ENCODE data around the gene VMP1. TPM values are rescaled to one million over a fixed set of nuclear protein-coding genes. Genes with fewer than 3 reads are reported as not detected.
"Not testable (repeated sequence)": the region's sequence is repeated elsewhere in the genome, so short reads cannot be mapped to it uniquely, and the experiment has no call there.

The VMP1 gene
- total and polyA plus RNA-seq, 5 experiments from 2014 or later, result 39.8 to 65.1 (median 57.1) TPM

- Mint-ChIP-seq H3K27me3 (no peaks in the 10 kb centered on the region), H3K4me1 (peaks cover 0 to 3% (median 1%) of the 10 kb centered on the region in 4 donors), H3K27ac (no peak overlapping the region), H3K4me3 (no peak overlapping the region), H3K9me3 (no peaks in the 10 kb centered on the region), H3K36me3 (peaks cover 0 to 17% (median 5%) of the 10 kb centered on the region in 3 donors)
- ATAC-seq, result no peak
- POLR2A ChIA-PET, result no interaction called here
- DNase-seq, result no peak
These were observed 97.5 kb downstream of the VMP1 start for GRCh38 chr17:59804901-59805465.

GRCh38 chr17:59806322-59806721 lies 98.9 kb downstream of the VMP1 start:
- ATAC-seq, POLR2A ChIA-PET, H3K9me3 Mint-ChIP-seq, H3K4me1 Mint-ChIP-seq, H3K4me3 Mint-ChIP-seq, H3K27me3 Mint-ChIP-seq, H3K27ac Mint-ChIP-seq, DNase-seq: not testable (repeated sequence)
- H3K36me3 Mint-ChIP-seq, result peaks cover 0 to 21% (median 5%) of the 10 kb centered on the region in 3 donors

GRCh38 chr17:59807892-59808509 lies 100.5 kb downstream of the VMP1 start:
- DNase-seq (no peak), ATAC-seq (no peak)
- H3K27me3 Mint-ChIP-seq, result no peaks in the 10 kb centered on the region
- H3K36me3 Mint-ChIP-seq, result peaks cover 0 to 38% (median 20%) of the 10 kb centered on the region in 3 donors
- H3K4me1 Mint-ChIP-seq, result peaks cover 0 to 9% (median under 1%) of the 10 kb centered on the region in 4 donors
- no peaks in the 10 kb centered on the region for H3K9me3 Mint-ChIP-seq
- H3K4me3 Mint-ChIP-seq, result no peak overlapping the region
- peak overlapping the region in 3 of 10 donors; percentile 40 to 50 (median 41) for H3K27ac Mint-ChIP-seq
- POLR2A ChIA-PET, result no interaction called here

- H3K36me3 Mint-ChIP-seq, result peaks cover 0 to 54% (median 22%) of the 10 kb centered on the region in 3 donors
These were observed 103.4 kb downstream of the VMP1 start for GRCh38 chr17:59810894-59811153.

GRCh38 chr17:59811209-59811608 lies 103.8 kb downstream of the VMP1 start:
- Mint-ChIP-seq H3K9me3 (no peaks in the 10 kb centered on the region), H3K27me3 (no peaks in the 10 kb centered on the region), H3K27ac (no peak overlapping the region), H3K4me3 (no peak overlapping the region), H3K36me3 (peaks cover 0 to 56% (median 25%) of the 10 kb centered on the region in 3 donors), H3K4me1 (peaks cover 0 to 9% (median 0%) of the 10 kb centered on the region in 4 donors)
- no peak for ATAC-seq
- DNase-seq, result no peak
- POLR2A ChIA-PET, result no interaction called here

More at GRCh38 chr17:59810894-59811153, 103.4 kb downstream of the VMP1 start:
- no peak for ATAC-seq
- Mint-ChIP-seq H3K4me1 (peaks cover 0 to 8% (median 0%) of the 10 kb centered on the region in 4 donors), H3K27ac (no peak overlapping the region), H3K9me3 (no peaks in the 10 kb centered on the region), H3K27me3 (no peaks in the 10 kb centered on the region), H3K4me3 (no peak overlapping the region)
- POLR2A ChIA-PET, result no interaction called here
- DNase-seq, result no peak

GRCh38 chr17:59812139-59812538 lies 104.7 kb downstream of the VMP1 start:
- no peaks in the 10 kb centered on the region for H3K27me3 Mint-ChIP-seq
- H3K9me3 Mint-ChIP-seq, result no peaks in the 10 kb centered on the region
- POLR2A ChIA-PET, result no interaction called here
- peak overlapping the region in 4 of 10 donors; percentile 7 to 43 (median 24) for H3K27ac Mint-ChIP-seq
- H3K36me3 Mint-ChIP-seq, result peaks cover 0 to 63% (median 28%) of the 10 kb centered on the region in 3 donors
- no peak overlapping the region for H3K4me3 Mint-ChIP-seq
- DNase-seq, result no peak
- H3K4me1 Mint-ChIP-seq, result peaks cover 0 to 9% (median 0%) of the 10 kb centered on the region in 4 donors
- ATAC-seq, result no peak

GRCh38 chr17:59814276-59814675 lies 106.8 kb downstream of the VMP1 start:
- POLR2A ChIA-PET, result interaction anchor here (0.8 kb wide), 1 partner anchor 10 kb away, joined by 4 read pairs; no protein-coding TSS in a partner anchor
- ATAC-seq, result no peak
- no peak overlapping the region for H3K4me3 Mint-ChIP-seq

GRCh38 chr17:59814685-59815084 lies 107.2 kb downstream of the VMP1 start:
- Mint-ChIP-seq H3K36me3 (peaks cover 0 to 55% (median 24%) of the 10 kb centered on the region in 3 donors), H3K27ac (peak overlapping the region in 2 of 10 donors; percentile 10 to 19), H3K4me1 (peaks cover 0 to 9% (median 0%) of the 10 kb centered on the region in 4 donors), H3K27me3 (no peaks in the 10 kb centered on the region), H3K4me3 (no peak overlapping the region), H3K9me3 (no peaks in the 10 kb centered on the region)
- ATAC-seq, result no peak
- POLR2A ChIA-PET, result interaction anchor here (0.8 kb wide), 1 partner anchor 10 kb away, joined by 4 read pairs; no protein-coding TSS in a partner anchor
- no peak for DNase-seq

More at GRCh38 chr17:59814276-59814675, 106.8 kb downstream of the VMP1 start:
- Mint-ChIP-seq H3K9me3 (no peaks in the 10 kb centered on the region), H3K27ac (peak overlapping the region in 1 of 10 donors; percentile 10), H3K4me1 (peaks cover 0 to 9% (median 0%) of the 10 kb centered on the region in 4 donors), H3K36me3 (peaks cover 0 to 54% (median 25%) of the 10 kb centered on the region in 3 donors), H3K27me3 (no peaks in the 10 kb centered on the region)
- DNase-seq, result no peak

GRCh38 chr17:59815965-59816364 lies 108.5 kb downstream of the VMP1 start:
- Mint-ChIP-seq H3K4me3 (no peak overlapping the region), H3K27me3 (no peaks in the 10 kb centered on the region), H3K4me1 (peaks cover 0 to 9% (median 0%) of the 10 kb centered on the region in 4 donors), H3K9me3 (no peaks in the 10 kb centered on the region), H3K27ac (peak overlapping the region in 2 of 10 donors; percentile 73 to 80), H3K36me3 (peaks cover 0 to 62% (median 22%) of the 10 kb centered on the region in 3 donors)
- no peak for DNase-seq
- no peak for ATAC-seq
- POLR2A ChIA-PET, result interaction anchor here (0.6 kb wide), 1 partner anchor 1595 kb away, joined by 3 read pairs; no protein-coding TSS in a partner anchor

GRCh38 chr17:59825533-59826322 lies 118.3 kb downstream of the VMP1 start:
- peaks cover 0 to 37% (median 5%) of the 10 kb centered on the region in 3 donors for H3K36me3 Mint-ChIP-seq
- POLR2A ChIA-PET, result interaction anchor here (0.7 kb wide), 1 partner anchor 1285 kb away, joined by 8 read pairs; no protein-coding TSS in a partner anchor
- H3K4me1 Mint-ChIP-seq, result peaks cover 9 to 53% (median 33%) of the 10 kb centered on the region in 4 donors
- H3K27ac Mint-ChIP-seq, result peak overlapping the region in 6 of 10 donors; percentile 11 to 92 (median 61)
- DNase-seq, result no peak
- H3K9me3 Mint-ChIP-seq, result no peaks in the 10 kb centered on the region
- peak overlapping the region in 1 of 10 donors; percentile 1 for H3K4me3 Mint-ChIP-seq
- no peaks in the 10 kb centered on the region for H3K27me3 Mint-ChIP-seq
- ATAC-seq, result no peak

GRCh38 chr17:59826706-59827453 lies 119.4 kb downstream of the VMP1 start:
- ATAC-seq (no peak), DNase-seq (no peak)
- Mint-ChIP-seq H3K4me3 (no peak overlapping the region), H3K27me3 (no peaks in the 10 kb centered on the region), H3K27ac (peak overlapping the region in 7 of 10 donors; percentile 9 to 92 (median 70)), H3K9me3 (no peaks in the 10 kb centered on the region), H3K36me3 (peaks cover 0 to 31% (median 5%) of the 10 kb centered on the region in 3 donors), H3K4me1 (peaks cover 9 to 57% (median 33%) of the 10 kb centered on the region in 4 donors)
- POLR2A ChIA-PET, result no interaction called here

All from naive thymus-derived CD8-positive, alpha-beta T cell (primary cell).